ENCODE data around the gene UBQLN4. TPM values are rescaled to one million over a fixed set of nuclear protein-coding genes. Genes with fewer than 3 reads are reported as not detected.
A peak's percentile ranks its signal among the peaks of the same experiment; 100 is the strongest.

The UBQLN4 gene
- total and polyA plus RNA-seq, 2 donors (not counting 3 experiments of a cell fraction or from before 2014, with no cell fraction given), result 50.5 to 50.8 TPM

DNA sequence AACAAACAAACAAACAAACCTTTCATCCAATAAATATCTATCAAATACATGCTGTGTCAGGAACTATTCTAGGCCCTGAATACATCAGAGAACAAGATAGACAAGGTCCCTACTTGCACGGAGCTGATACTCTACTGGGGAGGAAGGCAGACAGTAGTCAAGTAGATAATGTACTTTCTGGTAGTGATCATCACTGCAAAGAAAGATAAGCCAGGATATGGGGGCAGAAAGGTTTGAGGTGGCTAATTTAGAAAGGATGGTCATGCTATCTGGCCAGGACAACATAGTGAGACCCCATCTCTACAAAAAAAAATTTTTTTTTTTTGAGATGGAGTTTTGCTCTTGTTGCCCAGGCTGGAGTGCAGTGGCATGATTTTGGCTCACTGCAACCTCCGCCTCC, 38.0 kb upstream of the UBQLN4 start:
- Histone ChIP-seq H3K27ac (ENCODE audit: insufficient read depth, low read depth, low read length) (no peak overlapping the region), H3K79me2 (ENCODE audit: control insufficient read depth, insufficient read depth, low read length) (no peaks in the 10 kb centered on the region), H3K4me2 (ENCODE audit: insufficient read depth, low read length) (no peak overlapping the region), H3K9ac (replicated peaks; ENCODE audit: extremely low read depth, insufficient read depth, low read length) (no peak overlapping the region), H3K9me1 (replicated peaks; ENCODE audit: control insufficient read depth, extremely low read depth, insufficient read depth, low read length) (no peaks in the 10 kb centered on the region), H2AFZ (ENCODE audit: low read depth, low read length) (no peak overlapping the region), H3K9me3 (replicated peaks; ENCODE audit: control insufficient read depth, insufficient read depth, low read length) (no peaks in the 10 kb centered on the region), H3K4me1 (ENCODE audit: control insufficient read depth, extremely low read depth, insufficient read depth, low read length) (peaks cover 14% of the 10 kb centered on the region), H3K4me3 (replicated peaks in 1 of 3; ENCODE audit: insufficient read depth in 1 of 3, low read depth in 1 of 3, low read length in 3 of 3) (no peak overlapping the region), H4K20me1 (replicated peaks; ENCODE audit: control insufficient read depth, extremely low read depth, insufficient read depth, low read length) (no peaks in the 10 kb centered on the region), H3K36me3 (ENCODE audit: control insufficient read depth in 2 of 2, extremely low read depth in 1 of 2, insufficient read depth in 2 of 2, low read length in 2 of 2) (peaks cover 0 to 3% of the 10 kb centered on the region in 2 experiments), H3K27me3 (ENCODE audit: control insufficient read depth in 2 of 2, insufficient read depth in 2 of 2, low read length in 2 of 2) (no peaks in the 10 kb centered on the region)
- dilution Hi-C loops (cut with MboI; ENCODE audit: extremely low pct_ligation_motif_present, low sequenced_read_pairs), result no loop called here
- ChIA-PET CTCF (interaction anchor here (0.7 to 21.0 kb wide), 8 partner anchors 9 to 228 kb away, joined by 3 to 627 read pairs (median 6); no protein-coding TSS in a partner anchor), POLR2A (no interaction called here)
- DNase-seq (ENCODE audit: low read depth, low spot score) (no peak), FAIRE-seq (no peak)
- no TSS peak for BruUV-seq (replicated peaks)
- TF ChIP-seq EZH2 (IDR thresholded peaks at IDR 0.05; ENCODE audit: borderline replicate concordance, low read depth, low read length, severe bottlenecking), result no peak
- TF ChIP-seq JUN (IDR thresholded peaks at IDR 0.05; ENCODE audit: borderline replicate concordance, insufficient read depth, insufficient read length, low read depth), result no peak
- intact Hi-C loops (cut with micrococcal nuclease), result no loop called here

DNA sequence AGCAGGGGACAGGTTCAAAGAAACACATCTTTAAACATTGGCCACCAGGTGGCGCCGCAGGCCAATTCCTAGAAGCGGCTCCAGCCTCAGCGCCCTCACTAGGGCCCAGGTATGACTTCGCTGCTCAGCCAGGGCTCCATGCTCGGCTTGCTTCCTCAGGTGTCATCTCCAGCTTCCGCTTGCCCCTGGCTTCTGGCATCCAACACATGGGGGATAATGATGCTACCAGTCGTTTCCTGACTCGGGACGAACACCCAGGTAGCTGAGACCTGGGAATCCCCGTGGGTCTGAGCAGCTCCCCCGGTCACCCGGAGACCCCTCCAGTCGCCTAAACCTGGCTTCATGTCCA, 37.2 kb upstream of the UBQLN4 start:
- H3K36me3 ChIP-seq (ENCODE audit: control insufficient read depth in 2 of 2, extremely low read depth in 1 of 2, insufficient read depth in 2 of 2, low read length in 2 of 2), result peaks cover 0 to 3% of the 10 kb centered on the region in 2 experiments
- dilution Hi-C loops (cut with MboI; ENCODE audit: extremely low pct_ligation_motif_present, low sequenced_read_pairs), result no loop called here
- DNase-seq (ENCODE audit: low read depth, low spot score) (peak; percentile 74), FAIRE-seq (peak; percentile 92)
- H4K20me1 ChIP-seq (replicated peaks; ENCODE audit: control insufficient read depth, extremely low read depth, insufficient read depth, low read length), result no peaks in the 10 kb centered on the region
- H3K4me2 ChIP-seq (ENCODE audit: insufficient read depth, low read length), result no peak overlapping the region
- intact Hi-C loops (cut with micrococcal nuclease), result loop anchor here (1.0 kb wide), 2 partner anchors 39 to 134 kb away; no protein-coding TSS in a partner anchor
- H3K79me2 ChIP-seq (ENCODE audit: control insufficient read depth, insufficient read depth, low read length), result no peaks in the 10 kb centered on the region
- no peak for TF ChIP-seq POLR2AphosphoS5 (IDR thresholded peaks at IDR 0.05; ENCODE audit: insufficient read depth, low read depth, low read length)
- TF ChIP-seq, protein P1, sequence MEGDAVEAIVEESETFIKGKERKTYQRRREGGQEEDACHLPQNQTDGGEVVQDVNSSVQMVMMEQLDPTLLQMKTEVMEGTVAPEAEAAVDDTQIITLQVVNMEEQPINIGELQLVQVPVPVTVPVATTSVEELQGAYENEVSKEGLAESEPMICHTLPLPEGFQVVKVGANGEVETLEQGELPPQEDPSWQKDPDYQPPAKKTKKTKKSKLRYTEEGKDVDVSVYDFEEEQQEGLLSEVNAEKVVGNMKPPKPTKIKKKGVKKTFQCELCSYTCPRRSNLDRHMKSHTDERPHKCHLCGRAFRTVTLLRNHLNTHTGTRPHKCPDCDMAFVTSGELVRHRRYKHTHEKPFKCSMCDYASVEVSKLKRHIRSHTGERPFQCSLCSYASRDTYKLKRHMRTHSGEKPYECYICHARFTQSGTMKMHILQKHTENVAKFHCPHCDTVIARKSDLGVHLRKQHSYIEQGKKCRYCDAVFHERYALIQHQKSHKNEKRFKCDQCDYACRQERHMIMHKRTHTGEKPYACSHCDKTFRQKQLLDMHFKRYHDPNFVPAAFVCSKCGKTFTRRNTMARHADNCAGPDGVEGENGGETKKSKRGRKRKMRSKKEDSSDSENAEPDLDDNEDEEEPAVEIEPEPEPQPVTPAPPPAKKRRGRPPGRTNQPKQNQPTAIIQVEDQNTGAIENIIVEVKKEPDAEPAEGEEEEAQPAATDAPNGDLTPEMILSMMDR (IDR thresholded peaks at IDR 0.05; ENCODE audit: extremely low read depth in 1 of 2, insufficient read depth in 1 of 2, low read depth in 1 of 2, low read length in 2 of 2), result peak; percentile 48 to 81
- ChIA-PET CTCF (interaction anchor here (0.7 to 21.0 kb wide), 10 partner anchors 8 to 228 kb away, joined by 3 to 627 read pairs (median 6); no protein-coding TSS in a partner anchor), POLR2A (no interaction called here)
- H3K9me1 ChIP-seq (replicated peaks; ENCODE audit: control insufficient read depth, extremely low read depth, insufficient read depth, low read length), result no peaks in the 10 kb centered on the region
- no peak overlapping the region for H3K27ac ChIP-seq (ENCODE audit: insufficient read depth, low read depth, low read length)
- no TSS peak for BruUV-seq (replicated peaks)
- H3K9ac ChIP-seq (replicated peaks; ENCODE audit: extremely low read depth, insufficient read depth, low read length), result no peak overlapping the region
- H3K4me3 ChIP-seq (replicated peaks in 1 of 3; ENCODE audit: insufficient read depth in 1 of 3, low read depth in 1 of 3, low read length in 3 of 3), result no peak overlapping the region
- no peaks in the 10 kb centered on the region for H3K9me3 ChIP-seq (replicated peaks; ENCODE audit: control insufficient read depth, insufficient read depth, low read length)
- no peak overlapping the region for H2AFZ ChIP-seq (ENCODE audit: low read depth, low read length)
- peaks cover 14% of the 10 kb centered on the region for H3K4me1 ChIP-seq (ENCODE audit: control insufficient read depth, extremely low read depth, insufficient read depth, low read length)
- H3K27me3 ChIP-seq (ENCODE audit: control insufficient read depth in 2 of 2, insufficient read depth in 2 of 2, low read length in 2 of 2), result no peaks in the 10 kb centered on the region

Measured in endothelial cell of umbilical vein (primary cell).